HepG2 (cell line): Measurements from ENCODE around the gene SLC38A3. TPM values are rescaled to one million over a fixed set of nuclear protein-coding genes. Genes with fewer than 3 reads are reported as not detected.
A peak's percentile ranks its signal among the peaks of the same experiment; 100 is the strongest.

Experiments
- AKAP8 ChIP-seq: sonication (generic); formaldehyde crosslinking; IDR thresholded peaks from 2 replicates; pipeline ENCODE4 v1.5.1; 2020; ENCODE audit warnings: mild to moderate bottlenecking, missing genetic modification reagents
- ARID2 ChIP-seq: sonication (generic); formaldehyde crosslinking; IDR thresholded peaks from 2 replicates; pipeline ENCODE4 v1.8.1; 2022; ENCODE audit warnings: mild to moderate bottlenecking, missing genetic modification reagents, borderline replicate concordance
- CC2D1A ChIP-seq: sonication (generic); formaldehyde crosslinking; IDR thresholded peaks from 2 replicates; pipeline ENCODE4 v1.8.1; 2023; ENCODE audit warnings: mild to moderate bottlenecking, missing genetic modification reagents
- DMAP1 ChIP-seq: IDR thresholded peaks from 2 replicates; pipeline ENCODE4 v1.6.1; 2016
- DNMT3B ChIP-seq: conservative IDR thresholded peaks from 2 replicates; pipeline ENCODE4 v1.6.1; 2016; ENCODE audit warnings: missing biosample characterization, control low read depth
- FIP1L1 ChIP-seq: fragments of 200-400 bp; formaldehyde crosslinking; IDR thresholded peaks from 2 replicates; pipeline ENCODE4 v1.6.1; 2018; ENCODE audit warnings: low read depth, mild to moderate bottlenecking, low read length, moderate library complexity, borderline replicate concordance; ENCODE audit not compliant: insufficient read depth
- FOXJ3 ChIP-seq: sonication (generic); formaldehyde crosslinking; IDR thresholded peaks from 2 replicates; pipeline ENCODE4 v1.4.0; 2020; ENCODE audit warnings: missing genetic modification reagents, mild to moderate bottlenecking, borderline replicate concordance
- HDAC6 ChIP-seq: fragments of 200-600 bp; sonication (generic); IDR thresholded peaks from 2 replicates; pipeline ENCODE4 v1.7.0; 2017; ENCODE audit warnings: mild to moderate bottlenecking, antibody characterized with exemption, low read length, low read depth
- JARID2 ChIP-seq: sonication (generic); formaldehyde crosslinking; IDR thresholded peaks from 2 replicates; pipeline ENCODE4 v1.8.1; 2023; ENCODE audit warnings: missing genetic modification reagents, inconsistent platforms; ENCODE audit not compliant: insufficient replicate concordance
- MEIS1 ChIP-seq: sonication (generic); formaldehyde crosslinking; IDR thresholded peaks from 2 replicates; pipeline ENCODE4 v1.9.0; 2021; ENCODE audit warnings: mild to moderate bottlenecking, missing genetic modification reagents, moderate library complexity, borderline replicate concordance
- MXD3 ChIP-seq: IDR thresholded peaks from 2 replicates; pipeline ENCODE4 v1.6.1; 2016; ENCODE audit warnings: mild to moderate bottlenecking, missing biosample characterization, missing genetic modification reagents
- SMAD9 ChIP-seq: sonication (generic); formaldehyde crosslinking; IDR thresholded peaks from 2 replicates; pipeline ENCODE4 v1.5.1; 2020; ENCODE audit warnings: mild to moderate bottlenecking, missing genetic modification reagents
- TARDBP ChIP-seq: sonication (generic); formaldehyde crosslinking; IDR thresholded peaks from 2 replicates; pipeline ENCODE4 v1.8.0; 2022; ENCODE audit warnings: mild to moderate bottlenecking, missing genetic modification reagents
- ZC3H13 ChIP-seq: sonication (generic); formaldehyde crosslinking; IDR thresholded peaks from 2 replicates; pipeline ENCODE4 v1.8.1; 2023; ENCODE audit warnings: mild to moderate bottlenecking, missing genetic modification reagents, moderate library complexity
- ZNF331 ChIP-seq: sonication (generic); formaldehyde crosslinking; IDR thresholded peaks from 2 replicates; pipeline ENCODE4 v1.4.0; 2020; ENCODE audit warnings: missing genetic modification reagents
- ZNF431 ChIP-seq: sonication (generic); formaldehyde crosslinking; IDR thresholded peaks from 2 replicates; pipeline ENCODE4 v1.9.0; 2022; ENCODE audit warnings: missing genetic modification reagents, low read depth, mild to moderate bottlenecking, borderline replicate concordance
- ZNF781 ChIP-seq: sonication (generic); formaldehyde crosslinking; IDR thresholded peaks from 2 replicates; pipeline ENCODE4 v1.5.1; 2020; ENCODE audit warnings: borderline replicate concordance, mild to moderate bottlenecking, missing genetic modification reagents; ENCODE audit errors: not compliant biosample characterization
- ZNF792 ChIP-seq: IDR thresholded peaks from 2 replicates; pipeline ENCODE4 v1.6.1; 2016
- ZNF879 ChIP-seq: sonication (generic); formaldehyde crosslinking; IDR thresholded peaks from 2 replicates; pipeline ENCODE4 v1.8.1; 2023; ENCODE audit warnings: missing genetic modification reagents
- polyA plus RNA-seq, 8 experiments: library from polyadenylated mRNA; depleted of rRNA in 3 of 8; stranded (reverse) in 7 of 8; unstranded in 1 of 8; fragments of >200 nt; fragmentation: Illumina TruSeq in 4 of 8; extraction: Trizol in 4 of 8; gene quantifications; 2 replicates each; pipeline versions ENCODE4 v1.2.1 to v1.2.3, GENCODE V29; 2011 to 2016; ENCODE audit warnings: low read depth in 4 of 8, missing spikeins in 1 of 8, mixed read lengths in 1 of 8; ENCODE audit not compliant: insufficient read depth in 1 of 8
- total RNA-seq, 5 experiments: library from RNA; depleted of rRNA; stranded (reverse); fragments of >200 nt; fragmentation: Illumina TruSeq; extraction: Trizol; gene quantifications; 2 replicates each; pipeline ENCODE4 v1.2.3, GENCODE V29; 2016; ENCODE audit warnings: low read depth in 1 of 5
- TF ChIP-seq, protein P1 (sequence below): IDR thresholded peaks from 2 replicates; pipeline ENCODE4 v1.6.1; 2016; ENCODE audit warnings: low read depth, missing genetic modification reagents, missing compliant biosample characterization
- TF ChIP-seq, protein P2 (sequence below): fragments of 450-650 bp; IDR thresholded peaks from 2 replicates; pipeline ENCODE4 v1.6.1; 2016
- TF ChIP-seq, protein P3 (sequence below): IDR thresholded peaks from 2 replicates; pipeline ENCODE4 v1.6.1; 2018; ENCODE audit warnings: missing genetic modification reagents, mild to moderate bottlenecking, missing compliant biosample characterization

SLC38A3 gene
- total and polyA plus RNA-seq, 2 of the 13 experiments (the other 11 are each of a cell fraction or from before 2014, with no cell fraction given): 29.8 to 164 TPM

GRCh38 chr3:50201573-50202315, 3.3 kb upstream of the SLC38A3 start (continued):
- TF ChIP-seq, protein P1, sequence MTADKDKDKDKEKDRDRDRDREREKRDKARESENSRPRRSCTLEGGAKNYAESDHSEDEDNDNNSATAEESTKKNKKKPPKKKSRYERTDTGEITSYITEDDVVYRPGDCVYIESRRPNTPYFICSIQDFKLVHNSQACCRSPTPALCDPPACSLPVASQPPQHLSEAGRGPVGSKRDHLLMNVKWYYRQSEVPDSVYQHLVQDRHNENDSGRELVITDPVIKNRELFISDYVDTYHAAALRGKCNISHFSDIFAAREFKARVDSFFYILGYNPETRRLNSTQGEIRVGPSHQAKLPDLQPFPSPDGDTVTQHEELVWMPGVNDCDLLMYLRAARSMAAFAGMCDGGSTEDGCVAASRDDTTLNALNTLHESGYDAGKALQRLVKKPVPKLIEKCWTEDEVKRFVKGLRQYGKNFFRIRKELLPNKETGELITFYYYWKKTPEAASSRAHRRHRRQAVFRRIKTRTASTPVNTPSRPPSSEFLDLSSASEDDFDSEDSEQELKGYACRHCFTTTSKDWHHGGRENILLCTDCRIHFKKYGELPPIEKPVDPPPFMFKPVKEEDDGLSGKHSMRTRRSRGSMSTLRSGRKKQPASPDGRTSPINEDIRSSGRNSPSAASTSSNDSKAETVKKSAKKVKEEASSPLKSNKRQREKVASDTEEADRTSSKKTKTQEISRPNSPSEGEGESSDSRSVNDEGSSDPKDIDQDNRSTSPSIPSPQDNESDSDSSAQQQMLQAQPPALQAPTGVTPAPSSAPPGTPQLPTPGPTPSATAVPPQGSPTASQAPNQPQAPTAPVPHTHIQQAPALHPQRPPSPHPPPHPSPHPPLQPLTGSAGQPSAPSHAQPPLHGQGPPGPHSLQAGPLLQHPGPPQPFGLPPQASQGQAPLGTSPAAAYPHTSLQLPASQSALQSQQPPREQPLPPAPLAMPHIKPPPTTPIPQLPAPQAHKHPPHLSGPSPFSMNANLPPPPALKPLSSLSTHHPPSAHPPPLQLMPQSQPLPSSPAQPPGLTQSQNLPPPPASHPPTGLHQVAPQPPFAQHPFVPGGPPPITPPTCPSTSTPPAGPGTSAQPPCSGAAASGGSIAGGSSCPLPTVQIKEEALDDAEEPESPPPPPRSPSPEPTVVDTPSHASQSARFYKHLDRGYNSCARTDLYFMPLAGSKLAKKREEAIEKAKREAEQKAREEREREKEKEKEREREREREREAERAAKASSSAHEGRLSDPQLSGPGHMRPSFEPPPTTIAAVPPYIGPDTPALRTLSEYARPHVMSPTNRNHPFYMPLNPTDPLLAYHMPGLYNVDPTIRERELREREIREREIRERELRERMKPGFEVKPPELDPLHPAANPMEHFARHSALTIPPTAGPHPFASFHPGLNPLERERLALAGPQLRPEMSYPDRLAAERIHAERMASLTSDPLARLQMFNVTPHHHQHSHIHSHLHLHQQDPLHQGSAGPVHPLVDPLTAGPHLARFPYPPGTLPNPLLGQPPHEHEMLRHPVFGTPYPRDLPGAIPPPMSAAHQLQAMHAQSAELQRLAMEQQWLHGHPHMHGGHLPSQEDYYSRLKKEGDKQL (CRISPR knock-in tag): no peak
- TF ChIP-seq ZNF331 (CRISPR knock-in tag) (no peak), CC2D1A (CRISPR knock-in tag) (no peak), MEIS1 (no peak; the same call in 1 of the 2 replicates), JARID2 (no peak), ZC3H13 (CRISPR knock-in tag) (no peak), HDAC6 (no peak), TARDBP (CRISPR knock-in tag) (peak; percentile 59; the same call in 1 of the 2 replicates), ZNF792 (no peak), DMAP1 (CRISPR knock-in tag) (peak; percentile 42; the same call in 1 of the 2 replicates), ZNF431 (CRISPR knock-in tag) (no peak), SMAD9 (CRISPR knock-in tag) (no peak), MXD3 (no peak; the same call in 1 of the 2 replicates), DNMT3B (CRISPR knock-in tag) (no peak), FOXJ3 (CRISPR knock-in tag) (no peak), ZNF879 (CRISPR knock-in tag) (peak; percentile 38; the same call in 1 of the 2 replicates), FIP1L1 (no peak), AKAP8 (CRISPR knock-in tag) (no peak), ZNF781 (CRISPR knock-in tag) (no peak), ARID2 (CRISPR knock-in tag) (no peak)
- TF ChIP-seq, protein P2, sequence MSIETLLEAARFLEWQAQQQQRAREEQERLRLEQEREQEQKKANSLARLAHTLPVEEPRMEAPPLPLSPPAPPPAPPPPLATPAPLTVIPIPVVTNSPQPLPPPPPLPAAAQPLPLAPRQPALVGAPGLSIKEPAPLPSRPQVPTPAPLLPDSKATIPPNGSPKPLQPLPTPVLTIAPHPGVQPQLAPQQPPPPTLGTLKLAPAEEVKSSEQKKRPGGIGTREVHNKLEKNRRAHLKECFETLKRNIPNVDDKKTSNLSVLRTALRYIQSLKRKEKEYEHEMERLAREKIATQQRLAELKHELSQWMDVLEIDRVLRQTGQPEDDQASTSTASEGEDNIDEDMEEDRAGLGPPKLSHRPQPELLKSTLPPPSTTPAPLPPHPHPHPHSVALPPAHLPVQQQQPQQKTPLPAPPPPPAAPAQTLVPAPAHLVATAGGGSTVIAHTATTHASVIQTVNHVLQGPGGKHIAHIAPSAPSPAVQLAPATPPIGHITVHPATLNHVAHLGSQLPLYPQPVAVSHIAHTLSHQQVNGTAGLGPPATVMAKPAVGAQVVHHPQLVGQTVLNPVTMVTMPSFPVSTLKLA: no peak
- TF ChIP-seq, protein P3, sequence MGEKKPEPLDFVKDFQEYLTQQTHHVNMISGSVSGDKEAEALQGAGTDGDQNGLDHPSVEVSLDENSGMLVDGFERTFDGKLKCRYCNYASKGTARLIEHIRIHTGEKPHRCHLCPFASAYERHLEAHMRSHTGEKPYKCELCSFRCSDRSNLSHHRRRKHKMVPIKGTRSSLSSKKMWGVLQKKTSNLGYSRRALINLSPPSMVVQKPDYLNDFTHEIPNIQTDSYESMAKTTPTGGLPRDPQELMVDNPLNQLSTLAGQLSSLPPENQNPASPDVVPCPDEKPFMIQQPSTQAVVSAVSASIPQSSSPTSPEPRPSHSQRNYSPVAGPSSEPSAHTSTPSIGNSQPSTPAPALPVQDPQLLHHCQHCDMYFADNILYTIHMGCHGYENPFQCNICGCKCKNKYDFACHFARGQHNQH (CRISPR knock-in tag): 0 out of 2 replicates have a peak, but pooled peaks have one; percentile 48
